GM12878 (cell line): ENCODE data around the gene UBXN11. TPM values are rescaled to one million over a fixed set of nuclear protein-coding genes. Genes with fewer than 3 reads are reported as not detected.

Experiments used
- ATAC-seq: fragments of 200-7000 bp; cut with Tn5 transposase; 3 replicates; pipeline ENCODE4 v1.9.1; 2020; ENCODE audit warnings: mild to moderate bottlenecking, moderate library complexity
- BruUV-seq: library from RNA; stranded (reverse); fragments of 400-500 nt; replicated peaks from 2 replicates; lab custom pipeline; 2021; lab: Mats Ljungman, UMichigan
- CTCF ChIA-PET: fragments of 300-600 bp; sonication (Branson Sonifier 250); formaldehyde crosslinking; extraction: SDS; loops from one replicate; lab custom pipeline; 2021; ENCODE audit warnings: inconsistent platforms; lab: Yijun Ruan, JAX
- POLR2A ChIA-PET: fragments of 350-600 bp; formaldehyde crosslinking; extraction: SDS; loops from one replicate; lab custom pipeline; 2021; ENCODE audit warnings: inconsistent platforms; lab: Charles Lee
- RAD21 ChIA-PET: fragments of 300-600 bp; sonication (Branson Sonifier 250); formaldehyde crosslinking; loops from one replicate; lab custom pipeline; 2023; ENCODE audit warnings: antibody characterized with exemption; ENCODE audit not compliant: unreplicated experiment; lab: Charles Lee
- SMC1A ChIA-PET: fragments of 300-600 bp; sonication (Branson Sonifier 250); formaldehyde crosslinking; loops from one replicate; lab custom pipeline; 2023; ENCODE audit not compliant: unreplicated experiment, uncharacterized antibody; lab: Charles Lee
- DNase-seq: peaks from one replicate; pipeline ENCODE4 v3.0.0-alpha.2; 2011; ENCODE audit warnings: low read depth, low spot score
- FAIRE-seq: peaks from 3 replicates; lab custom pipeline; 2011; peaks lifted over from hg19 to GRCh38; lab: Jason Lieb, UNC
- H2AFZ ChIP-seq: 2 replicates; pipeline ENCODE4 v1.6.0; 2011; ENCODE audit warnings: low read depth, low read length, control low read depth; ENCODE audit not compliant: control insufficient read depth
- H3K27ac ChIP-seq: 2 replicates; pipeline ENCODE4 v1.5.1; 2011; ENCODE audit warnings: control low read depth; ENCODE audit not compliant: control insufficient read depth, insufficient read depth
- H3K27me3 ChIP-seq, 2 experiments: replicated peaks in 1 of 2; 2 replicates each; pipeline versions ENCODE4 v1.6.0 to v1.6.1; 2011; ENCODE audit warnings: low read length in 1 of 2; ENCODE audit not compliant: control insufficient read depth in 2 of 2, insufficient read depth in 2 of 2
- H3K36me3 ChIP-seq, 2 experiments: 2 replicates each; pipeline ENCODE4 v1.5.1; 2011; ENCODE audit warnings: low read length in 1 of 2; ENCODE audit not compliant: control insufficient read depth in 2 of 2, insufficient read depth in 2 of 2
- H3K4me1 ChIP-seq: 2 replicates; pipeline ENCODE4 v1.6.1; 2011; ENCODE audit warnings: mild to moderate bottlenecking, low read length, moderate library complexity, mixed read lengths; ENCODE audit not compliant: control insufficient read depth, insufficient read depth
- H3K4me2 ChIP-seq: 2 replicates; pipeline ENCODE4 v1.6.0; 2011; ENCODE audit warnings: control low read depth; ENCODE audit not compliant: control insufficient read depth, insufficient read depth
- H3K4me3 ChIP-seq: fragments of 200-600 bp; sonication (generic); 2 replicates; pipeline ENCODE4 v1.5.1; 2016
- H3K79me2 ChIP-seq: 2 replicates; pipeline ENCODE4 v1.6.0; 2011; ENCODE audit warnings: low read length; ENCODE audit not compliant: control insufficient read depth, insufficient read depth
- H3K9ac ChIP-seq: 2 replicates; pipeline ENCODE4 v1.8.0; 2011; ENCODE audit warnings: low read length, control low read depth, mixed read lengths; ENCODE audit not compliant: control insufficient read depth, insufficient read depth
- H3K9me3 ChIP-seq: replicated peaks from 3 replicates; pipeline ENCODE4 v1.5.1; 2011; ENCODE audit warnings: mild to moderate bottlenecking, low read length; ENCODE audit not compliant: control insufficient read depth, insufficient read depth
- H4K20me1 ChIP-seq: 2 replicates; pipeline ENCODE4 v1.6.0; 2011; ENCODE audit not compliant: control insufficient read depth, insufficient read depth
- ETV6 ChIP-seq, 2 experiments: fragments of 450-650 bp in 1 of 2; IDR thresholded peaks in 1 of 2; conservative IDR thresholded peaks in 1 of 2; 2 replicates each; pipeline ENCODE4 v1.6.1; 2014; ENCODE audit warnings: antibody characterized with exemption in 1 of 2, borderline replicate concordance in 1 of 2, low read depth in 1 of 2, mild to moderate bottlenecking in 1 of 2, moderate library complexity in 1 of 2
- GATAD2B ChIP-seq: fragments of 450-650 bp; conservative IDR thresholded peaks from 2 replicates; pipeline ENCODE4 v1.6.1; 2017; ENCODE audit warnings: low read depth, mild to moderate bottlenecking, moderate library complexity
- MYB ChIP-seq: fragments of 150-350 bp; IDR thresholded peaks from 2 replicates; pipeline ENCODE4 v1.6.1; 2014; ENCODE audit warnings: mild to moderate bottlenecking, low read depth, low read length, borderline replicate concordance
- POLR2AphosphoS2 ChIP-seq: IDR thresholded peaks from 2 replicates; pipeline ENCODE4 v1.6.1; 2011; ENCODE audit warnings: low read depth, mild to moderate bottlenecking, low read length, improper control_type of control experiment, moderate library complexity
- RAD21 ChIP-seq: IDR thresholded peaks from 2 replicates; pipeline ENCODE4 v1.6.1; 2011; ENCODE audit warnings: mild to moderate bottlenecking, low read depth, low read length, moderate library complexity; ENCODE audit not compliant: insufficient read depth
- SMC3 ChIP-seq: IDR thresholded peaks from 2 replicates; pipeline ENCODE4 v1.6.1; 2011; ENCODE audit warnings: low read length, improper control_type of control experiment, borderline replicate concordance
- SUPT20H ChIP-seq: IDR thresholded peaks from 2 replicates; pipeline ENCODE4 v1.6.1; 2011; ENCODE audit warnings: low read depth, mild to moderate bottlenecking, low read length, moderate library complexity, borderline replicate concordance; ENCODE audit not compliant: control insufficient read depth
- WGBS: methylation state at CpG from one replicate; pipeline ENCODE4 v1.1.6; 2016; ENCODE audit warnings: low lambda C conversion rate; ENCODE audit not compliant: insufficient replicate concordance, insufficient coverage; ENCODE audit errors: missing lambda C conversion rate; 5-methylcytosine and 5-hydroxymethylcytosine counted together
- in situ Hi-C: fragments of 300-500 bp; cut with MboI; formaldehyde crosslinking; loops from 9 replicates; pipeline ENCODE4 v1.14.3; 2018; ENCODE audit warnings: mixed read lengths
- intact Hi-C: fragments of 100-400 bp; cut with micrococcal nuclease; formaldehyde crosslinking; loops from one replicate; pipeline ENCODE4 v1.14.2; 2022; ENCODE audit not compliant: unreplicated experiment
- polyA plus RNA-seq, 11 experiments: library from polyadenylated mRNA; depleted of rRNA in 4 of 11; unstranded in 6 of 11; stranded (reverse) in 5 of 11; fragments of >200 nt; fragmentation: Nextera tagmentation in 4 of 11; fragmentation: Illumina TruSeq in 1 of 11; extraction: Ambion mirVana in 4 of 11; extraction: Trizol in 1 of 11; gene quantifications; 1 replicate in 1 of 11; 2 replicates in 10 of 11; pipeline versions ENCODE4 v1.2.1 to v1.2.3, GENCODE V29; 2011 to 2016; ENCODE audit warnings: inconsistent platforms in 2 of 11, missing spikeins in 2 of 11, low read depth in 1 of 11
- total RNA-seq, 4 experiments: library from RNA; depleted of rRNA in 3 of 4; stranded (reverse); fragments of >200 nt in 3 of 4; fragmentation: Illumina TruSeq in 1 of 4; extraction: Trizol in 1 of 4; gene quantifications; 2 replicates each; pipeline versions ENCODE4 v1.2.1 to v1.2.3, GENCODE V29; 2013 to 2021
- TF ChIP-seq, protein P1 (sequence below): IDR thresholded peaks from 2 replicates; pipeline ENCODE4 v1.6.1; 2012; ENCODE audit warnings: low read depth, low read length, improper control_type of control experiment
- TF ChIP-seq, protein P2 (sequence below): fragments of 450-650 bp; IDR thresholded peaks from 2 replicates; pipeline ENCODE4 v1.6.1; 2016; ENCODE audit warnings: mild to moderate bottlenecking
- TF ChIP-seq, protein P3 (sequence below): fragments of 450-650 bp; IDR thresholded peaks from 2 replicates; pipeline ENCODE4 v1.6.1; 2017; ENCODE audit warnings: mild to moderate bottlenecking, moderate library complexity
- TF ChIP-seq, protein P4 (sequence below): fragments of 450-650 bp; IDR thresholded peaks from 2 replicates; pipeline ENCODE4 v1.6.1; 2017; ENCODE audit warnings: antibody characterized with exemption, mild to moderate bottlenecking, moderate library complexity

UBXN11 gene
- total and polyA plus RNA-seq, 10 of the 15 experiments (the other 5 are each of a cell fraction or from before 2014, with no cell fraction given) = 0.32 to 34.4 (median 9.6) TPM

DNA sequence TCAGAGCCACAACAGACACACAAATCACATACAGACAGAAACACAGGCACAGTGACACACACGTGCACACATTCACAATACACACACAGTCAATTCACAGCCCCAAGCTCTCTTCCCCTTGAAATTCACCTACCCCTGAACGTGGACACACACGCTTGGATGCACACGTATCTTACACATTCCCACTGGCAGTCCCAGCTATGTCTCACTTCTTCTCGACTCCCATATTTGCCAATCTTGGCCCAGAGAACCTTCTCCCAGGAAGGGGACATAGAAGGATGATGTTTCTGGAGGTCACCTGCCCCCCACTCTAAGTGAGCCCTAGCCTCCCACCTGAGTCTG lies 45.9 kb upstream of the UBXN11 start:
- Histone ChIP-seq H3K27me3 (no peaks in the 10 kb centered on the region; a peak in 1 of 4 replicates), H3K27ac (no peak overlapping the region), H3K9ac (no peak overlapping the region), H3K4me3 (no peak overlapping the region), H3K9me3 (no peaks in the 10 kb centered on the region), H3K4me1 (no peaks in the 10 kb centered on the region), H2AFZ (no peak overlapping the region), H3K4me2 (no peak overlapping the region), H3K36me3 (no peaks in the 10 kb centered on the region), H3K79me2 (no peaks in the 10 kb centered on the region), H4K20me1 (no peaks in the 10 kb centered on the region)
- ATAC-seq (no peak), FAIRE-seq (no peak), DNase-seq (no peak)
- 28% methylated on average over 5 of the region's 5 CpGs for WGBS
- ChIA-PET RAD21 (no interaction called here), POLR2A (no interaction called here), SMC1A (interaction anchor here (0.6 kb wide), 1 partner anchor 117 kb away, joined by 3 read pairs; no protein-coding TSS in a partner anchor), CTCF (no interaction called here)
- in situ Hi-C loops (no loop called here), intact Hi-C loops (no loop called here)
- BruUV-seq = no TSS peak
- TF ChIP-seq MYB (no peak), ETV6 (conservative IDR thresholded peaks at IDR 0.05 in 1 of 2, IDR thresholded peaks at IDR 0.05 in 1 of 2; ENCODE audit: borderline replicate concordance in 1 of 2, low read depth in 1 of 2) (no peak), SUPT20H (no peak), RAD21 (no peak), POLR2AphosphoS2 (no peak), GATAD2B (no peak), SMC3 (no peak)
- TF ChIP-seq, protein P1, sequence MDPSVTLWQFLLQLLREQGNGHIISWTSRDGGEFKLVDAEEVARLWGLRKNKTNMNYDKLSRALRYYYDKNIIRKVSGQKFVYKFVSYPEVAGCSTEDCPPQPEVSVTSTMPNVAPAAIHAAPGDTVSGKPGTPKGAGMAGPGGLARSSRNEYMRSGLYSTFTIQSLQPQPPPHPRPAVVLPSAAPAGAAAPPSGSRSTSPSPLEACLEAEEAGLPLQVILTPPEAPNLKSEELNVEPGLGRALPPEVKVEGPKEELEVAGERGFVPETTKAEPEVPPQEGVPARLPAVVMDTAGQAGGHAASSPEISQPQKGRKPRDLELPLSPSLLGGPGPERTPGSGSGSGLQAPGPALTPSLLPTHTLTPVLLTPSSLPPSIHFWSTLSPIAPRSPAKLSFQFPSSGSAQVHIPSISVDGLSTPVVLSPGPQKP = no peak
- TF ChIP-seq, protein P2, sequence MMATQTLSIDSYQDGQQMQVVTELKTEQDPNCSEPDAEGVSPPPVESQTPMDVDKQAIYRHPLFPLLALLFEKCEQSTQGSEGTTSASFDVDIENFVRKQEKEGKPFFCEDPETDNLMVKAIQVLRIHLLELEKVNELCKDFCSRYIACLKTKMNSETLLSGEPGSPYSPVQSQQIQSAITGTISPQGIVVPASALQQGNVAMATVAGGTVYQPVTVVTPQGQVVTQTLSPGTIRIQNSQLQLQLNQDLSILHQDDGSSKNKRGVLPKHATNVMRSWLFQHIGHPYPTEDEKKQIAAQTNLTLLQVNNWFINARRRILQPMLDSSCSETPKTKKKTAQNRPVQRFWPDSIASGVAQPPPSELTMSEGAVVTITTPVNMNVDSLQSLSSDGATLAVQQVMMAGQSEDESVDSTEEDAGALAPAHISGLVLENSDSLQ = no peak
- TF ChIP-seq, protein P3, sequence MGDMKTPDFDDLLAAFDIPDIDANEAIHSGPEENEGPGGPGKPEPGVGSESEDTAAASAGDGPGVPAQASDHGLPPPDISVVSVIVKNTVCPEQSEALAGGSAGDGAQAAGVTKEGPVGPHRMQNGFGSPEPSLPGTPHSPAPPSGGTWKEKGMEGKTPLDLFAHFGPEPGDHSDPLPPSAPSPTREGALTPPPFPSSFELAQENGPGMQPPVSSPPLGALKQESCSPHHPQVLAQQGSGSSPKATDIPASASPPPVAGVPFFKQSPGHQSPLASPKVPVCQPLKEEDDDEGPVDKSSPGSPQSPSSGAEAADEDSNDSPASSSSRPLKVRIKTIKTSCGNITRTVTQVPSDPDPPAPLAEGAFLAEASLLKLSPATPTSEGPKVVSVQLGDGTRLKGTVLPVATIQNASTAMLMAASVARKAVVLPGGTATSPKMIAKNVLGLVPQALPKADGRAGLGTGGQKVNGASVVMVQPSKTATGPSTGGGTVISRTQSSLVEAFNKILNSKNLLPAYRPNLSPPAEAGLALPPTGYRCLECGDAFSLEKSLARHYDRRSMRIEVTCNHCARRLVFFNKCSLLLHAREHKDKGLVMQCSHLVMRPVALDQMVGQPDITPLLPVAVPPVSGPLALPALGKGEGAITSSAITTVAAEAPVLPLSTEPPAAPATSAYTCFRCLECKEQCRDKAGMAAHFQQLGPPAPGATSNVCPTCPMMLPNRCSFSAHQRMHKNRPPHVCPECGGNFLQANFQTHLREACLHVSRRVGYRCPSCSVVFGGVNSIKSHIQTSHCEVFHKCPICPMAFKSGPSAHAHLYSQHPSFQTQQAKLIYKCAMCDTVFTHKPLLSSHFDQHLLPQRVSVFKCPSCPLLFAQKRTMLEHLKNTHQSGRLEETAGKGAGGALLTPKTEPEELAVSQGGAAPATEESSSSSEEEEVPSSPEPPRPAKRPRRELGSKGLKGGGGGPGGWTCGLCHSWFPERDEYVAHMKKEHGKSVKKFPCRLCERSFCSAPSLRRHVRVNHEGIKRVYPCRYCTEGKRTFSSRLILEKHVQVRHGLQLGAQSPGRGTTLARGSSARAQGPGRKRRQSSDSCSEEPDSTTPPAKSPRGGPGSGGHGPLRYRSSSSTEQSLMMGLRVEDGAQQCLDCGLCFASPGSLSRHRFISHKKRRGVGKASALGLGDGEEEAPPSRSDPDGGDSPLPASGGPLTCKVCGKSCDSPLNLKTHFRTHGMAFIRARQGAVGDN = no peak
- TF ChIP-seq, protein P4, sequence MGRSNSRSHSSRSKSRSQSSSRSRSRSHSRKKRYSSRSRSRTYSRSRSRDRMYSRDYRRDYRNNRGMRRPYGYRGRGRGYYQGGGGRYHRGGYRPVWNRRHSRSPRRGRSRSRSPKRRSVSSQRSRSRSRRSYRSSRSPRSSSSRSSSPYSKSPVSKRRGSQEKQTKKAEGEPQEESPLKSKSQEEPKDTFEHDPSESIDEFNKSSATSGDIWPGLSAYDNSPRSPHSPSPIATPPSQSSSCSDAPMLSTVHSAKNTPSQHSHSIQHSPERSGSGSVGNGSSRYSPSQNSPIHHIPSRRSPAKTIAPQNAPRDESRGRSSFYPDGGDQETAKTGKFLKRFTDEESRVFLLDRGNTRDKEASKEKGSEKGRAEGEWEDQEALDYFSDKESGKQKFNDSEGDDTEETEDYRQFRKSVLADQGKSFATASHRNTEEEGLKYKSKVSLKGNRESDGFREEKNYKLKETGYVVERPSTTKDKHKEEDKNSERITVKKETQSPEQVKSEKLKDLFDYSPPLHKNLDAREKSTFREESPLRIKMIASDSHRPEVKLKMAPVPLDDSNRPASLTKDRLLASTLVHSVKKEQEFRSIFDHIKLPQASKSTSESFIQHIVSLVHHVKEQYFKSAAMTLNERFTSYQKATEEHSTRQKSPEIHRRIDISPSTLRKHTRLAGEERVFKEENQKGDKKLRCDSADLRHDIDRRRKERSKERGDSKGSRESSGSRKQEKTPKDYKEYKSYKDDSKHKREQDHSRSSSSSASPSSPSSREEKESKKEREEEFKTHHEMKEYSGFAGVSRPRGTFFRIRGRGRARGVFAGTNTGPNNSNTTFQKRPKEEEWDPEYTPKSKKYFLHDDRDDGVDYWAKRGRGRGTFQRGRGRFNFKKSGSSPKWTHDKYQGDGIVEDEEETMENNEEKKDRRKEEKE = no peak
